ENCODE results near the gene SMIM28.

The SMIM28 gene

GRCh38 chr6:138430361-138431145 lies 52.8 kb downstream of the SMIM28 start:
- Histone ChIP-seq H3K4me1 (ENCODE audit: low read depth, poor library complexity, severe bottlenecking) (no peaks in the 10 kb centered on the region), H2AFZ (ENCODE audit: low read depth) (no peak overlapping the region), H4K20me1 (ENCODE audit: insufficient read depth) (no peaks in the 10 kb centered on the region), H3K36me3 (ENCODE audit: insufficient read depth) (no peaks in the 10 kb centered on the region), H3K9ac (no peak overlapping the region), H3K27me3 (ENCODE audit: insufficient read depth, low read depth) (no peaks in the 10 kb centered on the region), H3K4me2 (no peak overlapping the region), H3K27ac (no peak overlapping the region), H3K4me3 (IDR thresholded peaks at IDR 0.05; ENCODE audit: insufficient read depth, low read depth, low read length) (no peak overlapping the region), H3K79me2 (ENCODE audit: insufficient read depth, low read depth) (no peaks in the 10 kb centered on the region)
- TF ChIP-seq CTCF (conservative IDR thresholded peaks at IDR 0.05; ENCODE audit: low read depth, low read length) = no peak

GRCh38 chr6:138431256-138432062 lies 53.8 kb downstream of the SMIM28 start:
- no peak overlapping the region for H3K9ac ChIP-seq
- H3K4me3 ChIP-seq (IDR thresholded peaks at IDR 0.05; ENCODE audit: insufficient read depth, low read depth, low read length) = no peak overlapping the region
- H4K20me1 ChIP-seq (ENCODE audit: insufficient read depth) = no peaks in the 10 kb centered on the region
- H2AFZ ChIP-seq (ENCODE audit: low read depth) = no peak overlapping the region
- H3K27ac ChIP-seq = no peak overlapping the region
- no peaks in the 10 kb centered on the region for H3K79me2 ChIP-seq (ENCODE audit: insufficient read depth, low read depth)
- no peaks in the 10 kb centered on the region for H3K4me1 ChIP-seq (ENCODE audit: low read depth, poor library complexity, severe bottlenecking)
- no peak for TF ChIP-seq CTCF (conservative IDR thresholded peaks at IDR 0.05; ENCODE audit: low read depth, low read length)
- H3K4me2 ChIP-seq = no peak overlapping the region
- H3K27me3 ChIP-seq (ENCODE audit: insufficient read depth, low read depth) = no peaks in the 10 kb centered on the region
- H3K36me3 ChIP-seq (ENCODE audit: insufficient read depth) = no peaks in the 10 kb centered on the region

GRCh38 chr6:138432063-138432356 lies 54.3 kb downstream of the SMIM28 start:
- no peaks in the 10 kb centered on the region for H3K4me1 ChIP-seq (ENCODE audit: low read depth, poor library complexity, severe bottlenecking)
- H2AFZ ChIP-seq (ENCODE audit: low read depth) = no peak overlapping the region
- no peak overlapping the region for H3K27ac ChIP-seq
- H3K79me2 ChIP-seq (ENCODE audit: insufficient read depth, low read depth) = no peaks in the 10 kb centered on the region
- no peak for TF ChIP-seq CTCF (conservative IDR thresholded peaks at IDR 0.05; ENCODE audit: low read depth, low read length)
- no peak overlapping the region for H3K9ac ChIP-seq
- H3K27me3 ChIP-seq (ENCODE audit: insufficient read depth, low read depth) = no peaks in the 10 kb centered on the region
- H3K36me3 ChIP-seq (ENCODE audit: insufficient read depth) = no peaks in the 10 kb centered on the region
- no peak overlapping the region for H3K4me2 ChIP-seq
- H4K20me1 ChIP-seq (ENCODE audit: insufficient read depth) = no peaks in the 10 kb centered on the region
- no peak overlapping the region for H3K4me3 ChIP-seq (IDR thresholded peaks at IDR 0.05; ENCODE audit: insufficient read depth, low read depth, low read length)

Measured in KMS-11 (cell line).